HG02763 (cell line): Measurements from ENCODE around the gene DENND4B.

ENCODE experiments used
- ATAC-seq: cut with Tn5 transposase; IDR thresholded peaks from one replicate; pipeline ENCODE4 v1.9.1; 2021; ENCODE audit warnings: mild to moderate bottlenecking, moderate library complexity; ENCODE audit not compliant: unreplicated experiment

The DENND4B gene

DNA sequence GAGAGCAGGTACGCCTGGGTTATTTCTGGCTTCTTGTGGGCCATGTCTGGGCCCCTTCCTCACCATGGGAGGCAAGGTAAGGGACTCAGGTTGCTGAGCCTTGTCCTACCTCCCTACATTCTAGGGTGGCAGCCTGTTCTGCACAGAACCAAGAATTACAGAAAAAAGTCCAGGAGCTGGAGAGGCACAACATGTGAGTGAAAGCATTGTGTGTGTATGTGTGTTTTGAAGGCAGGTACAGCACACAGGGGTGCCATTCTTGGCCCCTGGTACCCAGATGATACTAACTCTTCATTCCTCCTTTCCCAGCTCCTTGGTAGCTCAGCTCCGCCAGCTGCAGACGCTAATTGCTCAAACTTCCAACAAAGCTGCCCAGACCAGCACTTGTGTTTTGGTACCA lies 26.6 kb upstream of the DENND4B start:
- no peak for ATAC-seq

DNA sequence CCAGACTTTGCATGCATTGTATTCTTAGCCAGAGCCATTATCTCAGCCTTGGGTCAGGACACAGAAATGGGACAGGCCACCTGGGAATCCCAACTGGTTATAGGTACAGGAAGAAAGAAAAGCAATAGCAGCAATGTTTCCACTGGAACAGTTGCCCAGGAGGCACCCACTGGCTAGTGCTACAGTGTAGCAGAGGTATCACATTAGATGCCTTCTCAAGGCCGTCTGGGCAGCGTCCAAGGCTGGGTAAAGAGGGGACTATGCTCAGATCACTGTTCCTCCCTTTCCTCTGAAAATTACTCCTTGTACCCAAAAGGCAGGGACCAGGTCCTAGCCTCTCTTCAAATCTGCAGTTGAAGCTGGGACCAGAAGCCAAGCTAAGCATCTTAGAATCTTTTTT lies 23.8 kb upstream of the DENND4B start:
- ATAC-seq, result no peak

DNA sequence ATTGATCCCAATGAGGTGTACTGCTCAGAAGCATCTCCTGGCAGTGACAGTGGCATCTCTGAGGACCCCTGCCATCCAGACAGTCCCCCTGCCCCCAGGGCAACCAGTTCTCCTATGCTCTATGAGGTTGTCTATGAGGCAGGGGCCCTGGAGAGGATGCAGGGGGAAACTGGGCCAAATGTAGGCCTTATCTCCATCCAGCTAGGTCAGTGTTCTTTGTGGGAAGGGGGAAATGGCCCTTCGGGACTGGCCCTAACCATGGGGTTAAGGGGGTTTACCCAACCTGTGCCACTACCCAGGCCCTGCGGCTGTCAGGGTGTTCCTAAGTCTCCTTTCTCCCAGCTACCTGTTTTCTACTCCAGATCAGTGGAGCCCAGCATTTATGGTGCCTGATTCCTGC lies 22.5 kb upstream of the DENND4B start:
- no peak for ATAC-seq

DNA sequence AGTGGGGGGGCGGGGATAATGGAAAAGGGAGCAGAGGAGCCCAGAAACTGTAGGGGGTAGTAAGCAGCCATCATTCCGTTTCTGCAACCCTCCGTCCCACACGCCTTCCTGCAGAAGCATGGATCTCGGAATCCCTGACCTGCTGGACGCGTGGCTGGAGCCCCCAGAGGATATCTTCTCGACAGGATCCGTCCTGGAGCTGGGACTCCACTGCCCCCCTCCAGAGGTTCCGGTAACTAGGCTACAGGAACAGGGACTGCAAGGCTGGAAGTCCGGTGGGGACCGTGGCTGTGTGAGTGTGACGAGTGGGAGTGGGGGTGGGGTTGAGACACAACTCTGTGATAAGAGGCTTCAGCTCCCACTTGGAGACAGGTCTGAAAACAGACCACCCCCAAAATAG lies 21.9 kb upstream of the DENND4B start:
- ATAC-seq, result no peak

DNA sequence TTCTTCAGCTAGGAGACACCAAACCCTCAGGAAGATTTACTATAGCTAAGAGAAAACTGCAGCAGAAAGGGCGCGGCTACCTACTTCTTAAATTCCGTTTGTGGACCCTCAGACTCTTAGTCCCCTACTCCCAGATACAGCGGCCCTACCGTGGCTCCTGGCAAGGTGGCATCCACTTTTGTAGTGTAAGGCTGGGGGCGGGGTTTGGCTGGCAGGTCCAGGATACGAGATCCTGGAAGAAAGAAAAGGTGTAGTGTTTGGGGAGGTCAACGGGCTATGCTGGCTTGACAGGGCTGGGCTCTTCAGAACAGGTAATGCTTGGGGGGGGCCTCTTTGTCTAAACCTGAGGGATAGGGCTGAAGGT lies 21.5 kb upstream of the DENND4B start:
- no peak for ATAC-seq

DNA sequence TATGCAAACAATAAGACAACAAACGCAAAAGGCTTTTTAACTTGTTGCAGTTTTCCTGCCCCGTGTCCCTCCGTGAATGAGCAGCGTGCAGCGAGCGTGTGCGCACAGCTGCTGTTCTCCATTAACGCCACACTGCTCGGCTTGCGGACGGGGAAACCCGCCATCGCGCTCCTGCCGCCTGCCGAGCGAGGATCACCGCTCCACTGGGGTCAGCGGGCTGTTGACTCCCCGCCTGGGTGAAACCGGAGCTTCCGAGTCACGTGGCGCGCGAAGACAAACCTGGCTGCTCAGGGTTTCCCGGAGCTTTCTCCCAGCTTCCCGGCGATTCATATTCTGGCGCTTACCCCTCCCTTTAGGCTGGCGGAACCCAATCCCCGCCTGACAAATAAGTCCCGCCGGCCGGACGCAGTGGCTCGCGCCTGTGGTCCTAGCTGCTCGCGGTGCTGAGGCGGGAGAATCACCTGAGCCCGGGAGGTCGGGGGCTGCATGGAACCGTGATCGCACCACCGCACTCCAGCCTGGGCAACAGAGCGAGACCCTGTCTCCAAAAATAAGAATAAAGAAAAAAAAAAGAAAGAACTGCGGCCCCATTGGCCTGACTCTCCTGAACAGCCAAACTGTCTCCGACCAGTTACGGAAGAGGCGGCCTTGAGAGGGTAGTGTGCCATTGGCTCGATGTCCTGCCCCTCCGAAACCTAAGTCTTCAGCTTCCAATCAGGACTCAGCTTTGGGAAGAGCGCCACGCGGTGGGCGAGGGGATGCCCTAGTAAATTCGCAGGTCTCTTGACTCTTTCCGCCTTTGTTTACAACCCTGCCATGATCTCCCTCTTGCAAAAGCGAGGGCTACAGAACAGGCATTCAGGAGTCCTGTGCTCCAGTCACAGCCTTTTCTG lies 20.8 kb upstream of the DENND4B start, which contains the start of gene CREB3L4:
TSS of gene CREB3L4 (plus strand) at position 796 of the 893 bp plus-strand sequence. CDS start 624 bp downstream, outside the sequence.
- peak; percentile 59 for ATAC-seq

DNA sequence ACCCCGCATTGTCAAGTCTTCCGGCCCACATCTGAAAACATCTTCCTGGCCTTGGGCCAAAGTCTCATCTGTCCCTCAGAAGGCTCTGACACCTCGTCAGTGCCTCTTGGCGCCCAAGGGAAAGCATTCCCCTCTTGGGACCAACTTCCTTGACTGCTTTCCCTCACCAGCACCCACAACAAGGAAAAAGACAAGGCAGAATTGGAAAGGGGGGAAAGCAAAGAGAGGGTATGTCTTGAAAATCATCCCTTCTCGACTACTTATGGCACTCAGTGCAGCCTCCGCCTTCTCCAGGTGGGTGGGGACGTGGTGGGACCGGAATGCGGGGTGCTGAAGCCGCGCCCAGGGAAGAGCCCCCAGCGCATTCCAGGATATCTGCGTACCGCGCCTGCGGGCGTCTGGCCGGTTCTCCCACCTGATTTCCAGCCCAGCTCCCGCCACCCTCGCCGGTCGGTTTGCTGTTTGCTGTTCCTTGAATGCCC lies 17.4 kb upstream of the DENND4B start:
- peak; percentile 4 for ATAC-seq

DNA sequence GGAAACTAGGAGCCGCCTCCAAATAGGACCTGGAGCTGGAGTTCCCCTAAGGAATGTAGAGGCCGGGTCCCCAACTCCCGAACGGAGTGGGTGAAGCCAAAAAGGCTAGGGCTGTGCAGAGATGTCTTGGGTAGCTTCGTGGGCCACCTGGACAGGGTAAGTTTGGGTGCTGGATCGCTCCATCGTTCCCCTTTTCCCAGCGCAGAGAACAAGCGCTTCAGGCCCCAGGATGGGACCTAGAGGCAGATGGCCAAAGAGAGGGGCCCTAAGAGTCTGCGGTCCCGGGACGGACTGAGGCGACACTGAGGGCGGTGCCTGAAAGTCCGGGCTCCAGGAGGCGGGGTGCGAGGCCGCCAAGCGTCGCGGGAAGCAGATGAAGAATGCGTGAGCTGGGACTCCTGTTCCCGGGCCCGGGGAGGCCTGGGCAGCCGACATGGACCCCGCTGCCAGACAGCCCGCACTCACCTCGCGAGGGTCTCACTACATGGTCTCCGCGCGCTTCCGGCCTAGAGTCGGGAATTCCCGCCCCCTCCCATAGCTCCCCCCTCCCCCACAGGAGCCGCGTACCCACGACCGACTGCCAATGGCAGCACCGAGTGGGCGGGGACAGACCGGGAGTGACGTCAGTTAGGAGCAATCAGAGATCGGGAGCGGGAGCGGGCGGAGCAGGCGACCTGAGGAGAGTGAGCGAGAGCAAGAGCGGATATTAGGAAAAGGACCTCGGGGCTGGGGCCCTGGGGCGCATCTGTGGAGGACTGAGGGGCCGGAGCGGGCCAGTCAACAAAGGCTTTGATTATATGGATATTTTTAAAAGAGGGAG lies 16.7 kb upstream of the DENND4B start, which contains the start of gene SLC39A1:
TSS of gene SLC39A1 (minus strand) at position 508 of the 820 bp plus-strand sequence. CDS start 822 bp downstream, outside the sequence.
- peak; percentile 48 for ATAC-seq

DNA sequence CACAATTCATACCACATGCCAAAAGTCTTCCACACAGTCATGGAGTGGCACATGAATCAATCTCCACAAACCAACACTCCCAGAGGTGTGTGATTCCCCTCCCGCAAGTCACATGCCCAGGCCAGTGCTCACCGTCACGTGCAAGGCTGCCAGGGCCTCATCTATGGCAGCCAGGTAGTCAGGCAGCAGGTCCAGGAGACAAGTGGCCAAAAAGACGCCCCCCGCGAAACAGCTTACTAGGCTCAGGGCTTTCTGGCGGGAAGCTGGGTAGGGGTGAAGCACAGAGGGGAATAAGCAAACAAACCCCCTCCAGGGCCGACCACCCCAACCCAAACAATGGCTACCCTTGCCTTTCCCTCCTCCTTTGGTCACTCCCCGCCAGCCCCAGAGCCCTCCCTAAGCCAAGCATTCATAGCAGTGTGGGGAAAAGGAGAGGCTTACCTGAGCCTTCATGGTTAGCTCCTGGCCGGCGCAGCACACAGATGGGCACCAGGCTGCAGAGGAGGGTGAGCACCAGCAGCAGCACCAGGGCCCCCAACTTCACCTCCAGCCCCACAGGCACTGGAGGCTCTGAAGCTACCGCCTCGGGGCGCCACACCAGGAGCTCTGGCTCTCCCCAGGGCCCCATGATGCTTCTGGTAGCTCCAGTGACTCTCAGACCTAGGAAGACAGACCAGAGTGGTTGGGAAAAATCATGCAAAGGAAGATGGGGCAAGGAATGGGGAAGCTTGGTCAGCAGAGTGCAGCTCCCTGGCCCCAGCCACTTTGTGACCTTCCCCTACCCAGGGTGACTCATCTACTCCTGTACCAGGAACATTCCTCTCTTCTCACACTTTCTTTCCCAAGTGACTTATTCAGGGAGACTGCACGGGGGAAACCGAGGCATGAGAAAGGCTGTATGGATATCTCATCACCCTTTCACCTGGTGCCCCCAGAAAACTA lies 15.8 kb upstream of the DENND4B start:
- no peak for ATAC-seq

DNA sequence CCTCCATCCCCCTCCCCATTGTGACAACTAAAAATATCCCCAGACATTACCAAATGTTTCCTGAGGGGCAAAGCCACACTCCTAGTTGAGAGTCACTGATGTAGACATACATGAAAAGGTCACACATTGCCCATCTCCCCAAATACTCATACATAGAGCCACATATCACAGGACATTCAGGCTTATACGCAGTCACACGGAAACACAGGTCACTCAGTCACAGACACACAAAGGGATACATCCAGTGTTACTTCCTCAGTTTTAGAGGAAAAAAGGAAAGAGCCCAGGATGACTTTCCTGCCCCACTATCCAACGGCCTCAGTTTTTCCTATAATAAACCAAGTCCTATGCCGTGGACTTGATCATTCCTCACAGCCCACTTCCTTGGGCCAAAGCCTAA lies 14.9 kb upstream of the DENND4B start:
- no peak for ATAC-seq

DNA sequence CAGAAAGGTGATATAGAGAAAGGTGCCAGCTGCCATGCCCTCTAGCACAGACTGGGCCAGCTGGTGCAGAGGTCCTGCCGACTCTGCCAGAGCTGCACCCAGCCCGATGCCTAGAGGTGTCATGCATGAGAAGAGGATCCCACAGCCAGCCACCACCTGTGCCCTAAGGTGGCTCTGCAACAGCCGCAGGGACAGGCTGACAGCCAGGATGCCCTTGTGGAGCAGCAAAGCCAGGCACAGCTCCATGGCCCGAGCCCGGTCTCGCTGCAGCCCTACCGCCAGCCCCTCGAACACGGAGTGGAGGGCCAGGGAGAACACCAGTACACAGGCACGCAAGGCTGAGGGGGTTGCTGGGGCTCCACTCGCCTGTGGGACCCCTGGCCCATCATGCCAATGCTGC lies 13.7 kb upstream of the DENND4B start:
- no peak for ATAC-seq

DNA sequence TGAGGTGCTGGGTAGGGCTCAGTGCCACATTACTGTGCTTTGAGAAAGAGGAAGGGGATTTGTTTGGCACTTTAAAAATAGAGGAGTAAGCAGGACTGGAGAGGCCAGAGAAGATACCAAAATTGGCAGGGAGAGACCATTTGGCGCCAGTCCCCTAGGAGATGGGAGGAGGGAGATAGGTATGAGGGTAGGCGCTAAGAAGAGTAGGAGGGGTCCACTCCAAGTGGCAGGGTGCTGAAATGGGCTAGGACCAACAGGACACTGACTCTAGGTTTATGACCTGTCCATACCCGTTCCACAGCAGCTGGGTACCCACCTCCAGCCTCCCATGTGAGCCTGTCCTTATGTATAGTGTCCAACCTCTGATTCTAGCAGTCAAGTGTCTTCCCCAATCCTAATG lies 12.9 kb upstream of the DENND4B start:
- ATAC-seq, result no peak

DNA sequence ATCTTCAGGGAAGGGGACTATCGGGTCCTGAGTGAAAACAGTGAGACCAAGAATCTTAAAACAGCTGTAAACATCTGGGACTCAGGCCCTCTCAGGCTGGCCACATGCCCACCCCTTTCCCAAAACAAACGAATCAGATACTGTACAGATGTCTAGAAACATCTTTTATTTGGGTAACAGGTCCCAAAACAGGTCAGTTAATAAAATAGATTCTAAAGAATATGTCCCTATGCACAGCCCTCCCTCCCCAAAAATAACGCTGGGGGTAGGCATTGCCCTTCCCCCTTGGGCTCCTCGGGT lies 12.4 kb upstream of the DENND4B start:
- ATAC-seq, result no peak

DNA sequence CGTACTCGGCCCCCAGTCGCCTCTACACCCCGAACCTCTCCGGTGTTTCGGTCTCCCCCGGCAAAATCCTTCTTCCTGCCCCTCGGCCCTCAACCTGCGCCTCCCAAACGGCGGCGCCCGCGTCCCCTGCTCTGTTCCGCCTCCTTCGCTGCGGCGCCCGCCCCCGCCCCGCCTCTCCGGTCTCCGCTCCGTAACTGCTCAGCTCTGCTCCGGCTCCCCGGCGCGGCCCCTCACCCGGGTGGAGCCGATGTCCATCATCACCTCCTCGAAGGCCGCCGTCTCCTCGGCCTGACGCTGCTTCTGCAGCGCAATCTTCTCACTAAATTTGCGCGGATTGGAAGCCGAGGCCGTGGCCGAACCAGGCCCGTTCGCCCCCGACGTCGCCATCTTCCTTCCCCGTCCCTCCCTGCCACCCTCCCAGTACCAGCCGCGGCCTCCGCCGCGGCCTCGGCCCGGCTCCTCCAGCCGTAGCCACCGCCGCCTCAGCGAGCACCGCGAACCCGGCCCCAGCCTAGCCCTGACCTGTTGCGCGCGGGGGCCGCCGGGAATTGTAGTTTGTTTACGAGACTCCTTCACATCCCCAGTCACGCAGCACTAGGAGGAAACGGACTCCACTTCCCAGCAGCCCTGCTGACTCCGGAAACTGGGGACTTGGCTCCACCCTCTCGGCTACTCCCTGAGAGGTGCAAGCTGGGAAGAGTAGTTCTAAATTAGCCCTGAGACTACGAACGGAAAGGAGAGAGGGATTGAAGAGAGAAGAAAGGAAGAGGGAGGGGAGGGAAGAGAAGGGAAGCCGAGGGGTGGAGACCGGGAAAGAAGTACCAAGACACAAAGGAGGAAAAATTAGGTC lies 11.8 kb upstream of the DENND4B start, which contains the start of gene CRTC2:
TSS of gene CRTC2 (minus strand) at position 502 of the 850 bp plus-strand sequence. CDS start at position 387, 115 bp downstream.
- peak; percentile 73 for ATAC-seq

DNA sequence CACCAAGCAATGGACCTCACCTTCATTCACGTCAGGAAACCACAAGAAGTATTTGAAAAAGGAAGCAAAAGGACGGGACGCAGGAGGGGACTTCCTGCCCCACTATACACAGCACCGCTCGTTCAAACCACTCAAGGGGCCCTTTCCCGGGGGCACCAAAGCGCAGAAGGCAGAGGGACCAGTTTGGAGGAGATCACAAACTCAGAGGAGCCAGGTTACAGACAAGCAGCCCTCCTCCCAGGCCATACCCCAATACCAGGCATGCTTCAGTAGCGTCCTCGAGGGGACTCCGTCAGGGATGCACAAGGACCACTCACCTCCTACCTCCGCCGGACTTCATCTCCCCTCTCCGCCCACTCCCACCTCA lies 11.2 kb upstream of the DENND4B start:
- peak; percentile 13 for ATAC-seq

DNA sequence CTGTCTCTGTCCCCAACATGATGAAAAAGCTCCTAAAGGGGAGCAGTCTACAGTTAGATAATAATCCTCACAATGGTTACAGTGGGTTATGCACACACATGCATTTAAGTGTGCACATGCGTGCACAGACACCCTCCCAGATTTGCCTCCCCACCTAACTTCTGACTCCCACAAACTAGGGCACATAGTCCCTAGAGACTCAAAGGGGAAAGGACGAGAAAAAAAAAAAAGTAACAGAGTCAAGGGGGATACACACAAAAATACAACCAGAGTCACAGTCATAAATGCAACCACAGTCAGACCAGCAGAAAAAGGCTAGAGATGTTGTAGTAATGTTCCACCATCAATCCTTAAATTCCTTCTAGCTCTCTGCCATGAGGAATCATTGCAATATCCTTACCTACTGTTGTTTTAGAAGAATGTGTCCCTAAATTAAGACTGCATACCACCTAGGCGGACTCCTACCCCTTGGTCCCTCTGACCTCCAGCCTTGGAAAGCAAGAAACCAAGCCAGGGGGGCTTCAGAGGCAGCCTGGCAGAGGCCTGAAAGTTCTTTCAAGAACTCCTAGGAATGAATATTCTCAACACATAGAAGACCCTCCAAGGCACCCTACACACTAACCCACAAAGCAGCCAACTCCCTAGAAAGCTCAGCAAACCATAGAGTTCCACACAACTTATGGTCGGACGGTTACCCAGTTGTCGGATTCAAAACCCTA lies 10.6 kb upstream of the DENND4B start:
- no peak for ATAC-seq

DNA sequence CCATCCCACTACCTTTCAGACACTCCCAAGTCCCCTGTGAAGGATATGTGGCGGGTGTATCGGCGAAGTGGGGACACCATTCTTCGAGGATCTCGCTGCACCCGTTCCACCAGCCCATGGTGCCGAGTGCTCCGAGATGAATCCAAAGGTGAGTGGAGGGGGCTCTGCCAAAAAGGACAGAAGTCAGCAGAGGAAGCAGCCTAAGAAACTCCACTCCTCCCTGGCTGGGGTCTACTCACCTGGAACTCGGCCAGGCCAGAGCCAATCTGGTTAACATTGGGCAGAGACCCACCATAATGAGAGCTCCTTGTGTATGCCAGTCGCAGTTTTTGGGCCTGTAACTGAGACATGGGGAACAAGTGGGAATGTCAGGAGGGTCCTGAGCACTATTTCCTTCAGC lies 8.3 kb upstream of the DENND4B start:
- no peak for ATAC-seq

DNA sequence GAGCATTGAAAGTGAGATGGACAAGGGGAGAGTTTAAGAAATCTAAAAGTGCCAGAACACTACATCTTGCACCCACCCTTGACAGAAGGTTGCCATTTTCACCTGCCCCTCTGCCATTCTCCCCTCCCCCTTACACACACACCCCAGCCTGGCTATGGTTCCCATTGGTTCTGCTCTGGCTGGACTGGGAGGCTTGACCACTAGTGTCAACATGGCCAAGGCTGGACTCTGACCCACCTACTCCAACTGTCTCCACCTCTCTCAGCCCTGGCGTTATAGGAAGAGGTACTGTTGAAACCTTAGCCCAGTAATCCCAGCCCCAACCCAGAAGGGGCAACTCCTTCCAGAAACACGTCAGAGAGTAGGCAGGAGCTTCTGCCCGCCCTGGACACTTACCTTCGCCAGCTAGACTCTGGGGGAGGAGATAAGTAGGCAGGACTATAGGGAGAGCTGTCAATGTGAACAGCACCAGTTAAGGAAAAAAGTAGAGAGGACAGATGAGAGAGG lies 7.4 kb upstream of the DENND4B start:
- no peak for ATAC-seq

DNA sequence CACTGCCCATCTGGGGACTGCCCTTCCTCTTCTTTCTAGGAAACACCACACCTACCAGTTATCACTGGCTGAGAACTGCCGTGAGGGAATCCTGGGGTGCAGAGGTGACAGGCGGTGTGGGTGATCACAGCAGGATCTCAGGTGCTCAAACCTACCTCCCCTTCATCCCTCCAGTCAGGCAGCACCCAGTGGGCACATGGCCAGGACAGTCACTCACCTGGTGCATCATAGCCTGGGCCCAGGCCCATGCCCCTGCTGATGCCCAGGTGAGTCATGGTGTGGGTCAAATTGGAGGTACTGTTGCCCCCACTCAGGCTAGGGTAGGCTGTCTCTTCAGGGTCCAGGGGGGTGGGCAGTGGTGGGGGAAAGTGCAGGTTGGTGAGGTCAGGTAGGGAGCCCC lies 5.3 kb upstream of the DENND4B start:
- no peak for ATAC-seq
